NT2/D1 (cell line): ENCODE data around the gene GABRB3.

Experiments
- YY1 ChIP-seq: IDR thresholded peaks from 2 replicates; pipeline ENCODE4 v1.6.1; 2011; ENCODE audit not compliant: insufficient read length, insufficient read depth
- ZNF274 ChIP-seq: IDR thresholded peaks from 2 replicates; pipeline ENCODE4 v1.6.1; 2011; ENCODE audit warnings: mild to moderate bottlenecking, low read depth, low read length

GRCh38 chr15:26635614-26636013 is 137.3 kb downstream of the GABRB3 start:
- TF ChIP-seq ZNF274 (no peak), YY1 (no peak)
